ENCODE measurements around the gene DFFA.

- TF ChIP-seq CTCF (IDR thresholded peaks at IDR 0.05; ENCODE audit: borderline replicate concordance, extremely low read depth, low read length, poor library complexity, severe bottlenecking): no peak
- no peak for TF ChIP-seq EZH2 (IDR thresholded peaks at IDR 0.05; ENCODE audit: borderline replicate concordance, low read depth, low read length, severe bottlenecking)
Observed at GRCh38 chr1:10419351-10419750, 53.0 kb downstream of the DFFA start.

Data from DND-41 (cell line).